ENCODE measurements around the gene DCST2. TPM values are rescaled to one million over a fixed set of nuclear protein-coding genes. Genes with fewer than 3 reads are reported as not detected.

Gene DCST2
- total and polyA plus RNA-seq, 9 of the 15 experiments (the other 6 are each of a cell fraction or from before 2014, with no cell fraction given), result 0.09 to 0.49 (median 0.11) TPM; not detected in 3

- TF ChIP-seq ZNF511 (CRISPR knock-in tag; IDR thresholded peaks at IDR 0.05) (0 out of 2 replicates have a peak, but pooled peaks have one; percentile 29), ZNF75A (CRISPR knock-in tag; IDR thresholded peaks at IDR 0.05) (no peak), ZBTB5 (IDR thresholded peaks at IDR 0.05) (no peak), GABPB2 (CRISPR knock-in tag; conservative IDR thresholded peaks at IDR 0.05) (no peak), MTA2 (IDR thresholded peaks at IDR 0.05; ENCODE audit: low read depth) (no peak), ZNF766 (CRISPR knock-in tag; conservative IDR thresholded peaks at IDR 0.05) (no peak), CBX5 (IDR thresholded peaks at IDR 0.05; ENCODE audit: borderline replicate concordance, low read depth) (no peak), SMARCC2 (IDR thresholded peaks at IDR 0.05; ENCODE audit: low read depth) (no peak), NFIX (CRISPR knock-in tag; IDR thresholded peaks at IDR 0.05; ENCODE audit: low read depth) (no peak), NR2C2 (CRISPR knock-in tag; IDR thresholded peaks at IDR 0.05) (peak; percentile 24; the same call in 1 of the 2 replicates), NR2C2 (tag; IDR thresholded peaks at IDR 0.05) (no peak), HBP1 (CRISPR knock-in tag; IDR thresholded peaks at IDR 0.05) (no peak), NFIC (IDR thresholded peaks at IDR 0.05) (peak; percentile 97), AFF4 (CRISPR knock-in tag; IDR thresholded peaks at IDR 0.05) (no peak), STAT6 (CRISPR knock-in tag; IDR thresholded peaks at IDR 0.05) (peak; percentile 39; the same call in 1 of the 2 replicates), YBX1 (IDR thresholded peaks at IDR 0.05) (no peak)
Measured at GRCh38 chr1:155061381-155062150, 28.0 kb upstream of the DCST2 start (continued).

All from K562 (cell line).